ENCODE data around the gene NPEPPS. TPM values are rescaled to one million over a fixed set of nuclear protein-coding genes. Genes with fewer than 3 reads are reported as not detected.

NPEPPS gene
- polyA plus RNA-seq, 1 donor (not counting 4 experiments of a cell fraction or from before 2014, with no cell fraction given), result 122 TPM

GRCh38 chr17:47629826-47630225 lies 98.9 kb downstream of the NPEPPS start:
- Histone ChIP-seq H3K9ac (ENCODE audit: control insufficient read depth, extremely low read depth, insufficient read depth, low read length) (no peak overlapping the region), H3K9me1 (ENCODE audit: control insufficient read depth, extremely low read depth, insufficient read depth, low read length) (no peaks in the 10 kb centered on the region), H3K4me1 (ENCODE audit: control insufficient read depth, extremely low read depth, insufficient read depth, low read length) (peaks cover 5% of the 10 kb centered on the region), H2AFZ (ENCODE audit: control insufficient read depth, low read length) (no peak overlapping the region), H3K9me3 (ENCODE audit: control insufficient read depth, low read depth, low read length) (no peaks in the 10 kb centered on the region), H3K27me3 (ENCODE audit: control insufficient read depth, extremely low read depth, insufficient read depth, low read length) (no peaks in the 10 kb centered on the region), H3K79me2 (ENCODE audit: control insufficient read depth, insufficient read depth, low read length) (no peaks in the 10 kb centered on the region), H3K4me2 (ENCODE audit: control insufficient read depth, extremely low read depth, insufficient read depth, low read depth, low read length) (no peak overlapping the region), H3K4me3 (ENCODE audit: control insufficient read depth in 2 of 3, extremely low read depth in 1 of 3, insufficient read depth in 2 of 3, low read depth in 1 of 3, low read length in 3 of 3) (no peak overlapping the region), H3K27ac (ENCODE audit: control insufficient read depth, insufficient read depth, low read length) (no peak overlapping the region), H3K36me3 (ENCODE audit: control insufficient read depth in 2 of 2, extremely low read depth in 1 of 2, insufficient read depth in 2 of 2, low read length in 2 of 2) (no peaks in the 10 kb centered on the region), H4K20me1 (ENCODE audit: control insufficient read depth, extremely low read depth, insufficient read depth, low read length) (no peaks in the 10 kb centered on the region)
- FAIRE-seq (no peak), DNase-seq (ENCODE audit: low read depth, low spot score) (no peak)
- dilution Hi-C loops (cut with MboI; ENCODE audit: extremely low pct_ligation_motif_present, low sequenced_read_pairs), result no loop called here
- TF ChIP-seq CTCF (optimal IDR thresholded peaks at IDR 0.05 in 1 of 3, IDR thresholded peaks at IDR 0.05 in 1 of 3, conservative IDR thresholded peaks at IDR 0.05 in 1 of 3; ENCODE audit: extremely low read depth in 1 of 3, insufficient read depth in 2 of 3, low read length in 3 of 3), result no peak
- TF ChIP-seq EZH2 (IDR thresholded peaks at IDR 0.05; ENCODE audit: low read length), result no peak

GRCh38 chr17:47630614-47631013 lies 99.7 kb downstream of the NPEPPS start:
- FAIRE-seq, result no peak
- H3K4me2 ChIP-seq (ENCODE audit: control insufficient read depth, extremely low read depth, insufficient read depth, low read depth, low read length), result no peak overlapping the region
- no peak for DNase-seq (ENCODE audit: low read depth, low spot score)

More at GRCh38 chr17:47630614-47631013, 99.7 kb downstream of the NPEPPS start:
- no peaks in the 10 kb centered on the region for H3K9me3 ChIP-seq (ENCODE audit: control insufficient read depth, low read depth, low read length)
- H3K27me3 ChIP-seq (ENCODE audit: control insufficient read depth, extremely low read depth, insufficient read depth, low read length), result no peaks in the 10 kb centered on the region
- no peak overlapping the region for H3K27ac ChIP-seq (ENCODE audit: control insufficient read depth, insufficient read depth, low read length)
- H3K36me3 ChIP-seq (ENCODE audit: control insufficient read depth in 2 of 2, extremely low read depth in 1 of 2, insufficient read depth in 2 of 2, low read length in 2 of 2), result no peaks in the 10 kb centered on the region
- TF ChIP-seq CTCF (optimal IDR thresholded peaks at IDR 0.05 in 1 of 3, IDR thresholded peaks at IDR 0.05 in 1 of 3, conservative IDR thresholded peaks at IDR 0.05 in 1 of 3; ENCODE audit: extremely low read depth in 1 of 3, insufficient read depth in 2 of 3, low read length in 3 of 3), result no peak
- no peak for TF ChIP-seq EZH2 (IDR thresholded peaks at IDR 0.05; ENCODE audit: low read length)
- dilution Hi-C loops (cut with MboI; ENCODE audit: extremely low pct_ligation_motif_present, low sequenced_read_pairs), result no loop called here
- H3K9ac ChIP-seq (ENCODE audit: control insufficient read depth, extremely low read depth, insufficient read depth, low read length), result no peak overlapping the region
- no peaks in the 10 kb centered on the region for H4K20me1 ChIP-seq (ENCODE audit: control insufficient read depth, extremely low read depth, insufficient read depth, low read length)
- H3K4me3 ChIP-seq (ENCODE audit: control insufficient read depth in 2 of 3, extremely low read depth in 1 of 3, insufficient read depth in 2 of 3, low read depth in 1 of 3, low read length in 3 of 3), result no peak overlapping the region
- H3K9me1 ChIP-seq (ENCODE audit: control insufficient read depth, extremely low read depth, insufficient read depth, low read length), result no peaks in the 10 kb centered on the region
- H2AFZ ChIP-seq (ENCODE audit: control insufficient read depth, low read length), result no peak overlapping the region
- H3K79me2 ChIP-seq (ENCODE audit: control insufficient read depth, insufficient read depth, low read length), result no peaks in the 10 kb centered on the region
- H3K4me1 ChIP-seq (ENCODE audit: control insufficient read depth, extremely low read depth, insufficient read depth, low read length), result peaks cover 5% of the 10 kb centered on the region

Measured in keratinocyte (primary cell).